ENCODE measurements around the gene SH2D7.

SH2D7 gene

DNA sequence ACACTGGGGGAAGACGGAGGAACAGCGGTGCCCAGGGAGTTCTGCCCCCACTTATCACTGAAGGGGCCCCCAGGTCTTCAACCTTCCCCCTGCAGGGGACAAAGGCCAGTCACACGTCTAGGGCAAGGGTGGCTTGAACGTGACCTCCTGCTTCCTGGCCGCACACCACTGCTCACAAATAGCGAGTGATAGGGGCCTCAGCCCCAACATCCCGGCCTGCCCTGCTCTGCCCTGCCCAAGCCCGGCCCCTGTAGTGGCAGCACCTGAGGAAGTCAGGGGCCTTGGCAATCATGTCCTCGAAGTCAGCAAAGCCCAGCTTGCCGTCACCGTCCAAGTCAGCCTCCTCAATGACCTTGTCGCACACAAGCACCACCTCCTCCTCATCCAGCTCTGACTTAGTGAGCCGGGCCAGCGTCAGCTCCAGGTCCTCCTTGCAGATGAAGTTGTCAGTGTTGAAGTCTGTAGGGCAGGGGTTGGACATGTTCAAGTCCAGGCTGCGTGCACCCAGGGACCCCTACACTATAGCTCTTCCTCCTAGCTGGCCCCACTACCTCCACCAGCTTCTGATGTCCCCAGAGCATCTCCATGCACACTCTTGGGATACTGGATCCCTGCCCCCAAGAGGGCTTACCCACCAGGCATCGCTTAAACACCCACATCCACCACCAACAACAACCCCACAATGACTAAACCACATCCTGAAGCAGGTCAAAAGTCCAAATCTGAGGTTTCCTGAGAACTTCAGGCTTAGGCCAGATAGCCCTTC, 13.3 kb downstream of the SH2D7 start:
- DNase-seq = no peak

DNA sequence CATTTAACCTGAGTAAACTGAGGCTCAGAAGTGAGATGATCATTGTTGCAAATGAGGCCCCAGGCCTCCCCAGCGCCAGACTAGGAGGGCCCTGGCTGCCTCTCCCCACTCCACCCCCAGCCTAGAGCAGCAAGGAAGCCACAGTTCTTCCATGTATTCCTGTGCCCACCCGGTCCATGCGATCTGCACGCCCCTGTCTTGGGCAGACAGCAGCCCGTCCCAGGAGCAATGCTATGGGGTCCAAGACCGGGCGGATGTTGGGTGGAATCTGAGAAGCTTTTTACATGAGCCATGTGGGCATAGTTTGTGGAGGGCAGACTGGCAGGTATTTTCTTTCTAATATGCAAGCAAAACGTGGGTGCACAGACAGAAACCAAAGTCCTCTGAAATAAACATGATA, 15.1 kb downstream of the SH2D7 start:
- no peak for DNase-seq

- peak; percentile 76 for DNase-seq
Observed at GRCh38 chr15:78108300-78109084, 16.1 kb downstream of the SH2D7 start.

- DNase-seq = no peak
Observed at GRCh38 chr15:78109156-78109555, 16.8 kb downstream of the SH2D7 start.

DNA sequence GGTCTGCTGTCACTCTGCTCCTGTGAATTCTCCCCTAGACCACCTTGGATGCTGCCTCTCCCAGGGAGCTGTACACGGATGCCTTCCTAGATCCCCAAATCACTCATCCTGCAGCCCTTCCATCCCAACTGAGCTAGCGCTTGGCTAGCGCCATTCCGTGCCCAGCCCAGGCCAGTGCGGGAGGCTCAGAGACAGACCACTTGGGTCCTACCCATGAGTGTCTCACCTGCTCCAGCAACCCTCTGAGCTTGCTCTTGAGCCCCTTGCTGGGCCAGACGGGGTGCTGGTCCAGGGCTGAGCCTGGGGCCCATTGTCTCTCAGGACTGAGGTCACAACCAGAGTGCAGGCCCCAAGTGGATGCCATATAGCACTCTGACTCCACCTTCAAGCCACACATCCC, 17.7 kb downstream of the SH2D7 start:
- DNase-seq = no peak

GRCh38 chr15:78110916-78111475, 18.6 kb downstream of the SH2D7 start:
- no peak for DNase-seq

DNA sequence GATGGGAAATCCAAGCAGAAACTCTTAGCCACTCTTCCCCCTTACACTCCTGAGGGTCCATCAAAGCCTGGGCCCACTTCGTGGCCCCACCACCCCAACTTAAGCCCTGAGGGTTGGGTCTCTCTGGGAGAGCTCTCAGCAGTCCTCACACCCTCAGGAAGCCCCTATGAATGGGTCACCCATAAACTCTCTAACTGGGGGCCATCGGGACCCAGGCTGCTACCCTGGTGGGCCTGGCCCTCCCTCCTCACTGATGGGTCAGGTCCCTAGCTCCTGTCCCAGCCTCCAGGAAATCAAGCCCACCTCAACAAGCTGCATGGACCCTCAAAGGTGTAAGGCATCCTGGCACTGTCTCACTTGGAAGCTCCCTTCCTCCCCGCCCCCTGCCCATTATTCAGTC, 19.4 kb downstream of the SH2D7 start:
- DNase-seq = no peak

DNA sequence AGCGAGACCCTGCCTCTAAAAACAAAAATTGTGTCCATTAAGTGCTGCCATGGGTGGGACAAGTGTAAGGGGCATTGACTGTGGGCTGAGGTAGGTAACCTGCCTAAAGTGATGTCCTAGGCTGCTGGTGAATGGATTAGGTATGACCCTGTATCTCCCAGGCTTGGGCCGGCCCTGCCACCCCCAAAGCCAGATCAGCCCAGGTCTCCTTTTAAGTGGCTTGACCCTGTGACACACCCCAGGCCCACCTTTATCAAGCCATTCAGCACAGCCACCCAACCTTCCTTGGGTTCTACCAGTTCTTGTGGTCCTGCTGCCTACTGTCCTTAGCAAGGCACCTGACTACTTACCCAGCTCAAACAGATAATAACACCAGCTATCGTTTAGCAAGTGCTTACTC, 20.2 kb downstream of the SH2D7 start:
- no peak for DNase-seq

DNA sequence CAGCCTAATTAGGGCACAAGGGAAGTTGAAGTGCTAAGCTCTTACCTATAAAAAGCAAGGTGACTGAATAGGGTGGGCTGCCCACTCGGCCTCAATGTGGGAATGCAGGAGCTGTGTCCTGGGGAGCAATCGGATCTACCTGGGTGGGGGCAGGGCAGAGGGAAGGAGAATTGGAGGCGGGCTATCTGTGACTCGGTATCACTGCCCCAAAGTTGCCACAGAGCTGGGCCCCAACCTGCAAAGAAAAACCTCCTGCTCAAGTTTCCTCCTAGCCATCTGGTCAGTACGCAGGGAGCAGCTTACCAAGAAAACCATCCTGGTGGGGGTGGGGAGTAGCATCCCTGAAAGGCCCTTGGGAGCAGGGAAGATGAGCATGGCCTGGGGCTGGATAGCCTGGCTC, 28.2 kb downstream of the SH2D7 start:
- DNase-seq = no peak

DNA sequence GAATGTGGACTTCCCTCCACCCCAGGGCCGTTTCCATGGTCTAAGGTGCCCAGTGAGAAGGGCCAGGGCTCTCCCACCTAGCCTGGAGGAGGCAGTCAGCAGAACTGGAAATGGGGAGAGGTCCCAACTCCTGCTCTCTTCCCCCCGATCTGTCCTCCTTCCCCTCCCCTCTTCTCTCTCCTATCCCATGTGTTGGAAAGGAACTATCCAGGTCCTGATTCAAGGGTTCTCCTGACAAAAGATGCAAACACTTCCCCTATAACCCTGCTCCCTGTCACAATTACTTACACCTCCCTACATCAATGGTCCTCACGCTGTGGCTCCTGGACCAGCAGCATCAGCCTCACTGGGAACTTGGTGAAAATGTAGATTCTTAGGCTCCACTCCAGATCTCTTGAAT, 32.9 kb downstream of the SH2D7 start:
- DNase-seq = no peak

DNA sequence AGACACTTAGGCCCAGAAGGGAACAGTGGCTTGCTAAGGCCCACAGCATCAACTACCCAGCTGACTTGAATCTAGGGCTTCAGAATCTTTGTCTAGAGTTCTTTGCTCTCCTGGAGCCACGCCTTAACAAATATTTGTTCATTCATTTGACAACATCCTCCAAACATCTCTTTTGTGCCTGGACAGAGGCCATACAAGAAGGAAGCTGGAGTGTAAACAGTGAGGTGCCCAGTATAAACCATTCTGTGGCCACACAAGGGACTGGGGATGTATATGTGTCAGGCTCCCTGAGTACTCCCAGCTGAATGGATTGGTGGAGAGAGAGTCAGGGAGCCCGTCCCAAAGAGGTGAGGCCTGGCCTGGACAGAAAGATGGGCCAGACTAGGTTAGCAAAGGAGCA, 35.5 kb downstream of the SH2D7 start:
- no peak for DNase-seq

GRCh38 chr15:78129077-78129750, 36.9 kb downstream of the SH2D7 start:
- no peak for DNase-seq

- no peak for DNase-seq
Observed at GRCh38 chr15:78129751-78130287, 37.5 kb downstream of the SH2D7 start.

DNA sequence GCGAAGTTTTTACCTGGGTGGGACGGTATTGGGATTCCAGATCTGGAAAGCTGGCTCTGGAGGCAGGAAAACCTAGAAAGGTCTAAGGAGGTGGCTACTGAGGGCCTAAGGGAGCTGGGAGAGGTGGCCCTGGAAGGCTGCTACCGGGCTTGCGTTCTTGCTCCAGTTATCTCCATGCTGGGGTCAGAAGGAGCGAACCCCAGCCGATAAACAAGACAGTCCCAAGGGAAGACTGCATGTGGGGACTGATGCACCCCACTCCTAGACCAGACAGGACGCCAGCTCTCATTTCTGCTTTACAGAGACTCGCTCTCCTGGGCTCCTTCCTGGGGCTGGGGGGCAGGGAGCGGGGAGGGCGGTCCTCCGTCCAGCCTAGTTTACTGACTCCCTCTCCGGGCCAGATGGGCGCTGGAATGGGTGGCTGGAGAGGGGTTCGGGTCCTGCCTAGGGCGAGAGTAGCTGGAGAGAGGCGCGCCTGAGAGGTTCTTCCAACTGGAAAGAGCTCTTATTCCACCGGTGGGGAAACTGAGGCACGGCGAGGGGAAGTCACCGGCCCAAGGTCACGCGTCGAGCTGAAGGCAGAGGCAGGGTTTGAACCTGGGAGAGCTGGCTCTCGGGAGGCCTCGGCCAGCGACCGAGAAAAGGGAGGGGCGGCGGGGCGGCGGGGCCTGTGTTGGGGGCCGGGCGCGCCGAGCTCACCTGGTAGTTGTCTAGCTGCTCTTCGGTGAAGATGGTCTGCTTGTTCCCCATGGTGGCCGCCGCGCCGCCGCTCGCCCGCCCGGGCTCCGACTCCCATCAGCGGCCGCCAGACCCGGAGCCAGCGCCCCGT, 38.3 kb downstream of the SH2D7 start:
- no peak for DNase-seq

GRCh38 chr15:78131295-78132061, 39.1 kb downstream of the SH2D7 start, which contains the start of gene CIB2:
Gene CIB2 (minus strand): TSS chr15:78131445. CDS start chr15:78131215, 230 bp downstream.
- DNase-seq = peak; percentile 85

DNA sequence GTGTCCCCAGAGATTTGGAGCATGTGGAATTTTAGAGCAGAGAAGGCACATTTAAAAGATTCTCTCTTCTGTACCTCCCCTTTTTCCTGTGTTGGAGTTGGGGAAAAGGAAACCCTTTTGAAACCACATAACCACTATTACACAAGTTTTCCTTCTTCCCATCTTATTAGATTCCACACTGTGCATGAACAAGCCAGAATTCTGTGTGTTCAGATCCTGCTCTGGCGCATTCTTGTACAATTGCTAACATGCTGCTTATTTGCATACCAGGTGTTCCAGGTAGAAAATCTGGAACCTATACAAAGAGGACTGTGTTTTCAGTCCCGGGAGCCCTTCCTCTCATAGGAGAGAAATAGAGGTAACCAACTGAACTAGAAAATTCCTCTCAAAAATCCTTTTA, 41.4 kb downstream of the SH2D7 start:
- DNase-seq = no peak

GRCh38 chr15:78139578-78139977, 47.2 kb downstream of the SH2D7 start:
- DNase-seq = no peak

DNA sequence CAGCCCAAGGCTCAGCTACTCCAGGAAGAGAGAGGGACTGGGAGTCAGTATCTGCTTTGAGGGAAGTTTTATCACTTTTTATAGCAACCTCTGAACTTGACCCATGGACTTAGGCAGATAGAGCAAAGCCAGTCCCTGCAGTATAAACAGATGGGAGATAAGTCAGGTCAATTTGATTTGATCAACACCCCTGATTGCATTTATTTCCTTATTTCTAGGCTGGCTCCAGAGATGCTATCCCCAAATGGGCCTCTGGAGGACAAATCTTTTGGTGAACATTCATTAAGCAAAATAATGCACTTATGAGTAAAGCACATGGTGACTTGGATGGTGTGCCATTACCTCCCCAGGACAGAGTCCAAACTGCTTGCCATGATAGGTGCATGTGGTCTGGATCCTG, 47.9 kb downstream of the SH2D7 start:
- no peak for DNase-seq

GRCh38 chr15:78142332-78142731, 50.0 kb downstream of the SH2D7 start:
- no peak for DNase-seq

- DNase-seq = no peak
Observed at GRCh38 chr15:78146425-78147154, 54.2 kb downstream of the SH2D7 start.

GRCh38 chr15:78147566-78147965, 55.2 kb downstream of the SH2D7 start:
- no peak for DNase-seq
